Measurements from ENCODE around the gene ESPL1. TPM values are rescaled to one million over a fixed set of nuclear protein-coding genes. Genes with fewer than 3 reads are reported as not detected.

Gene ESPL1
- total RNA-seq, 1 experiment from 2014 or later, result 31.1 TPM

DNA sequence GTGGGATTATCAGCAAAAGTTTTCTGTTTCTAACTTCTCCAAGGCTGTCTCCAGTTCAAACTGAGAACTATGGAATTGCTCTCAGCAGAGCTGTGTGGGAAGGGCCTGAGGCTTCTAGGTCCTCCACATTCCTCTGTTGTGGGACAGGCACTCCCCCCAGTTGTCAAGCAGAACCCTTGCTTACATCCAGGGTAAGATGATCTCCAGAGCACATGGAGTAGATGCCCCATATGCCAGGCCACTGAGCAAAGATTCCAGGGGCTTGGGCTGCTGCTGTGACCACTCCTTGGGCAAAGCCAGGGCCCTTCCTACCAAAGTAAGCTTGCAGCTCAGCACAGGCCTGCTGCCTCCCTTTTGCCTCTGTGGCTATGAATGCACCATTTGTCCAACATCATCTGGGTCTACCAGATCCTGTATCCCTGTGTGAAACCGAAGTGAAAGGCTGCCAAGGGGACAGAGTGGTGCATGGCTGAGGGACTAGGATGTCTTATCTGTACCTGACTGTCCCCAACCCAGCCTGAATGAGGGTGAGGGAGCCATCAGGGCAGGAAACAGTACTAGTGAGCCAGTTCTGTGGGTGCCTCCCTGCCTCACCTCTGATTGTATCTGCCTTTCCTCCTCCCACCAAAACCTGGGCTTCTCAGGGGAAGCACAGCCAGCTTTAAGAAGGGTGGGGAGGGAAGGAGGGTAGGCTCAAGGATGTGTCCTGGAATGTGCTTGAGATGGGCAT, 13.1 kb upstream of the ESPL1 start:
- Mint-ChIP-seq H3K36me3 (ENCODE audit: insufficient read depth, unreplicated experiment) (peaks cover 20% of the 10 kb centered on the region), H3K27ac (ENCODE audit: unreplicated experiment) (no peak overlapping the region), H3K4me3 (ENCODE audit: low read depth, unreplicated experiment) (no peak overlapping the region), H3K27me3 (ENCODE audit: unreplicated experiment) (no peaks in the 10 kb centered on the region), H3K9me3 (ENCODE audit: low read depth, unreplicated experiment) (no peaks in the 10 kb centered on the region), H3K4me1 (ENCODE audit: low read depth, unreplicated experiment) (peaks cover 27% of the 10 kb centered on the region)
- BruUV-seq (replicated peaks), result no TSS peak
- DNase-seq, result no peak
- TF ChIP-seq CTCF (IDR thresholded peaks at IDR 0.05; ENCODE audit: unreplicated experiment), result no peak
- CTCF ChIA-PET, result no interaction called here
- intact Hi-C loops (cut with micrococcal nuclease; ENCODE audit: unreplicated experiment), result loop anchor here (5.0 kb wide), 1 partner anchor 43 kb away; no protein-coding TSS in a partner anchor

GRCh38 chr12:53255996-53256395, 12.1 kb upstream of the ESPL1 start:
- Mint-ChIP-seq H3K36me3 (ENCODE audit: insufficient read depth, unreplicated experiment) (peaks cover 19% of the 10 kb centered on the region), H3K27me3 (ENCODE audit: unreplicated experiment) (no peaks in the 10 kb centered on the region), H3K9me3 (ENCODE audit: low read depth, unreplicated experiment) (no peaks in the 10 kb centered on the region), H3K4me1 (ENCODE audit: low read depth, unreplicated experiment) (peaks cover 21% of the 10 kb centered on the region), H3K27ac (ENCODE audit: unreplicated experiment) (no peak overlapping the region), H3K4me3 (ENCODE audit: low read depth, unreplicated experiment) (no peak overlapping the region)
- no TSS peak for BruUV-seq (replicated peaks)
- no peak for TF ChIP-seq CTCF (IDR thresholded peaks at IDR 0.05; ENCODE audit: unreplicated experiment)
- intact Hi-C loops (cut with micrococcal nuclease; ENCODE audit: unreplicated experiment), result no loop called here
- CTCF ChIA-PET, result no interaction called here
- no peak for DNase-seq

DNA sequence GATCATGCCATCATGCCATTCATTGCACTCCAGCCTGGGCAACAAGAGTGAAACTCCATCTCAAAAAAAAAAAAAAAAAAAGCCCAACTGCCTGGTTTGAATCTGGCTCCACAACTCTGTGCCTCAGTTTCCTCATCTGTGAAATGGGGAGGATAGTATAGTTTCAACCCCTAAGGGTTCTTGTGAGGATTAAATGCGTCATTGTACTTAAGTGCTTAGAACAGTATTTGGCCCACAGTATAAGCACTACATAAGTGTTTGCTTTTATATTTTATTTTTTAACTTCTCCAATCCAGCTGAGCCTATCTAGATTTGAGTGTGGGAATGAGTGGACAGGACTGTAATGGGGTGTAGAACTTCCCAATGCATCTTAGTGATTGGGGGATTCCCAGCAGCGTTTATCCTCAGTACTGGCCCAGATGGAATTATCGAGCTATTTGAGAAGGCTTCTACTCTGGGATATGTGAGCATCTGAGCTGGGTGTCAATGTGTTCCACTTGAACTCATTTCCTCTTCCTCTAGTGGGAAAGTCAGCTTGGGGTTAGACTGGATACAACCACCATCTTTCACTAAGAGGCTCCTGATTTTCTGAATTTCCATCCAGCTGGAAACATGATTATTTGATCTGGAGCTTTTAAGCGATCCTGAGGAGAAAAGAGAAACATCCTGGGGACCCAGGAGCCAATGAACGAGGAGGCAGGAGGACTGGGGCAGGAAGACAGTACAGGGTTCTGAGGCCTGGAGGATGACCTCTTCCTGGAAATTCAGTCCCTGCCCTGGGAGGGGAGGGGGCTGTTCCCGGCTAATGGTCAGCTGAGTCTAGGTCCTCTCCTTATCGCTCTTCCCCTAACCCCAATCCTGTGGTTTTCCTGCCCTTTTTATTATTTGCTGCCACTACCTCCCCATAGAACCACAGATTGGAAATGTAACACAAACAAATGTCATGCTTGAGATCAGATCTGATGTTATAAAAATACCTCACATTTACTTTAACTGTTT, 9.3 kb upstream of the ESPL1 start:
- no peaks in the 10 kb centered on the region for H3K36me3 Mint-ChIP-seq (ENCODE audit: insufficient read depth, unreplicated experiment)
- no peaks in the 10 kb centered on the region for H3K9me3 Mint-ChIP-seq (ENCODE audit: low read depth, unreplicated experiment)
- CTCF ChIA-PET, result no interaction called here
- no peak overlapping the region for H3K27ac Mint-ChIP-seq (ENCODE audit: unreplicated experiment)
- intact Hi-C loops (cut with micrococcal nuclease; ENCODE audit: unreplicated experiment), result no loop called here
- H3K27me3 Mint-ChIP-seq (ENCODE audit: unreplicated experiment), result no peaks in the 10 kb centered on the region
- H3K4me1 Mint-ChIP-seq (ENCODE audit: low read depth, unreplicated experiment), result peaks cover 3% of the 10 kb centered on the region
- no peak overlapping the region for H3K4me3 Mint-ChIP-seq (ENCODE audit: low read depth, unreplicated experiment)
- TF ChIP-seq CTCF (IDR thresholded peaks at IDR 0.05; ENCODE audit: unreplicated experiment), result no peak
- BruUV-seq (replicated peaks), result no TSS peak
- no peak for DNase-seq

- Mint-ChIP-seq H3K36me3 (ENCODE audit: insufficient read depth, unreplicated experiment) (no peaks in the 10 kb centered on the region), H3K27me3 (ENCODE audit: unreplicated experiment) (no peaks in the 10 kb centered on the region), H3K9me3 (ENCODE audit: low read depth, unreplicated experiment) (no peaks in the 10 kb centered on the region), H3K27ac (ENCODE audit: unreplicated experiment) (no peak overlapping the region), H3K4me3 (ENCODE audit: low read depth, unreplicated experiment) (no peak overlapping the region), H3K4me1 (ENCODE audit: low read depth, unreplicated experiment) (no peaks in the 10 kb centered on the region)
- intact Hi-C loops (cut with micrococcal nuclease; ENCODE audit: unreplicated experiment), result no loop called here
- DNase-seq, result no peak
- no peak for TF ChIP-seq CTCF (IDR thresholded peaks at IDR 0.05; ENCODE audit: unreplicated experiment)
- no TSS peak for BruUV-seq (replicated peaks)
- CTCF ChIA-PET, result interaction anchor here (0.7 kb wide), 2 partner anchors 20 to 222 kb away, joined by 3 read pairs; no protein-coding TSS in a partner anchor
These were observed 8.2 kb upstream of the ESPL1 start for GRCh38 chr12:53259891-53260290.
